ENCODE measurements around the gene CHMP1A.

The CHMP1A gene

GRCh38 chr16:89623511-89624261 lies 33.8 kb downstream of the CHMP1A start:
- no peak for TF ChIP-seq CTCF (IDR thresholded peaks at IDR 0.05; ENCODE audit: borderline replicate concordance, control extremely low read depth, extremely low read depth, insufficient read depth, missing control alignments)
- in situ Hi-C loops (cut with MboI; ENCODE audit: low sequenced_read_pairs, unreplicated experiment): no loop called here
- no peak for DNase-seq (ENCODE audit: low spot score)

GRCh38 chr16:89621698-89622409 lies 35.7 kb downstream of the CHMP1A start:
- in situ Hi-C loops (cut with MboI; ENCODE audit: low sequenced_read_pairs, unreplicated experiment): no loop called here
- no peak for TF ChIP-seq CTCF (IDR thresholded peaks at IDR 0.05; ENCODE audit: borderline replicate concordance, control extremely low read depth, extremely low read depth, insufficient read depth, missing control alignments)
- no peak for DNase-seq (ENCODE audit: low spot score)

- in situ Hi-C loops (cut with MboI; ENCODE audit: low sequenced_read_pairs, unreplicated experiment): no loop called here
- DNase-seq (ENCODE audit: low spot score): no peak
These were observed 36.3 kb downstream of the CHMP1A start for GRCh38 chr16:89621136-89621697.

GRCh38 chr16:89620406-89620841 lies 37.1 kb downstream of the CHMP1A start:
- in situ Hi-C loops (cut with MboI; ENCODE audit: low sequenced_read_pairs, unreplicated experiment): no loop called here
- DNase-seq (ENCODE audit: low spot score): no peak
- TF ChIP-seq CTCF (IDR thresholded peaks at IDR 0.05; ENCODE audit: borderline replicate concordance, control extremely low read depth, extremely low read depth, insufficient read depth, missing control alignments): no peak

More at GRCh38 chr16:89621136-89621697, 36.3 kb downstream of the CHMP1A start:
- no peak for TF ChIP-seq CTCF (IDR thresholded peaks at IDR 0.05; ENCODE audit: borderline replicate concordance, control extremely low read depth, extremely low read depth, insufficient read depth, missing control alignments)

- no peak for DNase-seq (ENCODE audit: low spot score)
- in situ Hi-C loops (cut with MboI; ENCODE audit: low sequenced_read_pairs, unreplicated experiment): no loop called here
These were observed 37.7 kb downstream of the CHMP1A start for GRCh38 chr16:89619840-89620239.

More at GRCh38 chr16:89619840-89620239, 37.7 kb downstream of the CHMP1A start:
- no peak for TF ChIP-seq CTCF (IDR thresholded peaks at IDR 0.05; ENCODE audit: borderline replicate concordance, control extremely low read depth, extremely low read depth, insufficient read depth, missing control alignments)
